Measurements from ENCODE around the gene PRB4.

PRB4 gene

DNA sequence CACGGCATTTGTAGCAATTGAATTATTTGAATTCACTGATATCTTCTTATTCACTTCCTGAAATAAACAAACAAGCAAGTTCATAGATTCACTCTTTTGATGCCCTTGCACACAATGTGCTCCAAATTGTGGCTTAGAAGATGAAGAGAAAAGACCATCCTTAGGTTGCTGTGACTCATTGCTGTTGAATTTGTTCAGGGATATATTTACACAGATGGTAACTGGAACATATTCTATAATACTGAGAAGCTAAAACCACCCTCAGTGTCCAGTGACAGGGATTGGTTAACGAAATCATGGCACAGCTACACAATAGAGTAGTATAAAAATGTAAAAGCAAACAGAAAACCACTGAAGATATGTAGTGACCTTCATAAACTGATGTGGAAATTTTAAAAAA, 3.1 kb downstream of the PRB4 start:
- no peak overlapping the region for H3K4me3 ChIP-seq (ENCODE audit: low read length)
- peak; percentile 10 for DNase-seq (ENCODE audit: low read depth)
- TF ChIP-seq, protein P1, sequence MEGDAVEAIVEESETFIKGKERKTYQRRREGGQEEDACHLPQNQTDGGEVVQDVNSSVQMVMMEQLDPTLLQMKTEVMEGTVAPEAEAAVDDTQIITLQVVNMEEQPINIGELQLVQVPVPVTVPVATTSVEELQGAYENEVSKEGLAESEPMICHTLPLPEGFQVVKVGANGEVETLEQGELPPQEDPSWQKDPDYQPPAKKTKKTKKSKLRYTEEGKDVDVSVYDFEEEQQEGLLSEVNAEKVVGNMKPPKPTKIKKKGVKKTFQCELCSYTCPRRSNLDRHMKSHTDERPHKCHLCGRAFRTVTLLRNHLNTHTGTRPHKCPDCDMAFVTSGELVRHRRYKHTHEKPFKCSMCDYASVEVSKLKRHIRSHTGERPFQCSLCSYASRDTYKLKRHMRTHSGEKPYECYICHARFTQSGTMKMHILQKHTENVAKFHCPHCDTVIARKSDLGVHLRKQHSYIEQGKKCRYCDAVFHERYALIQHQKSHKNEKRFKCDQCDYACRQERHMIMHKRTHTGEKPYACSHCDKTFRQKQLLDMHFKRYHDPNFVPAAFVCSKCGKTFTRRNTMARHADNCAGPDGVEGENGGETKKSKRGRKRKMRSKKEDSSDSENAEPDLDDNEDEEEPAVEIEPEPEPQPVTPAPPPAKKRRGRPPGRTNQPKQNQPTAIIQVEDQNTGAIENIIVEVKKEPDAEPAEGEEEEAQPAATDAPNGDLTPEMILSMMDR (IDR thresholded peaks at IDR 0.05; ENCODE audit: insufficient read depth, low read depth, low read length, missing control alignments): no peak

DNA sequence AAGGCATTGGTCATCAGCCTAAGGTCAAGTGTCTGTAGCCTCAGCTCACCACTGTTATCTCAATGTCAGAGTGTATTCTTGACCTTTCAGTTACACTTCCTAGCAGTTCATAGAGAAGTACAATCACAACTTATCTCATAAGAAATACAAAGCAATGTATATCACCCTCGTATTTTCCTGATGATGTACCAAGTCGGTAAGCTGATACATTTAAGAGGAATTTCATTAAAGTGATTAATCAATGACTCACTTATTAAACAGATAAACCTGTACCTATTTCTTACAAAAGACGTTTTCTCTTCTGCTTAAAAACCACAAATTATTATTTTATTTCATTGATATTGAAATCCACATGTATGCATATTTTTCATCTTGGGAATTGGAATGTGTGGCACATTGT, 36.8 kb downstream of the PRB4 start:
- H3K4me3 ChIP-seq (ENCODE audit: low read length): no peak overlapping the region

DNA sequence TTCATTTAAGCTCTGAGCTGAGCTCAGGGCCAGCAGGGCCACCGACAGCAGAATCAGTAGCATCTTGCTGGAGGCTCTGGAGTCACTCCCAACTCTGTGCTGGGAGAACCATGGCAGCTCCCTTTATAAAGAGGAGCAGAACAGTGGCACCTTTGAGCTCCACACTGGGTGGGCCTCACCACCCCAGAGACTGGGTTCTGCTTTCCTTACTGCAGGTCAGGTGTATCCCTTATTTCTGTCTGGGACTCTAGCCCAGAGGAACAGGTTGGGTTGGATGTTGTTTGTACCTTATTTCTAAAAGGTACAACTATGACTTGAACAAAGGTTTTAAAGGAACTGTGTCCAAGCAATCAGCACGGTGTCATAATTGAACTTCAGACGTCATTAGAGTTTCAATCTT, 40.6 kb downstream of the PRB4 start, which contains the start of gene PRB3:
TSS of gene PRB3 (minus strand) at position 101 of the 400 bp plus-strand sequence. CDS start at position 63, 38 bp downstream.
- TF ChIP-seq, protein P1 (IDR thresholded peaks at IDR 0.05; ENCODE audit: insufficient read depth, low read depth, low read length, missing control alignments): no peak

More for the DNA sequence above, 36.8 kb downstream of the PRB4 start:
- TF ChIP-seq, protein P1 (IDR thresholded peaks at IDR 0.05; ENCODE audit: insufficient read depth, low read depth, low read length, missing control alignments): no peak
- DNase-seq (ENCODE audit: low read depth): peak; percentile 36

DNA sequence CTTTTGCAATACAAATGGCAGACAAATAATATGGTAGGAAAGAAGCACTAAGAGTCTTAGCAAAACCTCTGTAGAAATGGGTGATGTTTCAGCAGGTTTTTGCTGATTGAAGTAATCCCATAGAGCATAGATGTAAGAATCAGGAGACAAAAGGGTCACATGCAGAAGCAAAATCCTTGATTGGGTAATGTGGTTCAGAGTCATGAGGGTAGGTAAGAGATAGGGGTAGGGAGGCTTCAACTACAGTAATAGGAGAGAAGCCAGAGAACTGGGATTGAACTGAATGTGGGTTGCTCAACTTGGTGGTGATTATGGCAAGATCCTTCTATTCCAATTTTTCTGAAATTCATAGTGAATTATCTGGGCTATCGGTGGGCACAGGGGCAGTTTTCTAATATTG, 45.7 kb downstream of the PRB4 start:
- no peak overlapping the region for H3K4me3 ChIP-seq (ENCODE audit: low read length)
- TF ChIP-seq, protein P1 (IDR thresholded peaks at IDR 0.05; ENCODE audit: insufficient read depth, low read depth, low read length, missing control alignments): no peak
- no peak for DNase-seq (ENCODE audit: low read depth)

More for the DNA sequence above, 40.6 kb downstream of the PRB4 start, which contains the start of gene PRB3:
- H3K4me3 ChIP-seq (ENCODE audit: low read length): no peak within 1 kb of the TSS
- no peak for DNase-seq (ENCODE audit: low read depth)
